DMS153 treated with DMSO at 0.1 percent for 48 hours (cell line): ENCODE measurements around the gene HIVEP1.

ENCODE experiments used
- DNase-seq: peaks from one replicate; lab custom pipeline; 2025; ENCODE audit not compliant: unreplicated experiment; lab: John Stamatoyannopoulos, UW

The HIVEP1 gene

DNA sequence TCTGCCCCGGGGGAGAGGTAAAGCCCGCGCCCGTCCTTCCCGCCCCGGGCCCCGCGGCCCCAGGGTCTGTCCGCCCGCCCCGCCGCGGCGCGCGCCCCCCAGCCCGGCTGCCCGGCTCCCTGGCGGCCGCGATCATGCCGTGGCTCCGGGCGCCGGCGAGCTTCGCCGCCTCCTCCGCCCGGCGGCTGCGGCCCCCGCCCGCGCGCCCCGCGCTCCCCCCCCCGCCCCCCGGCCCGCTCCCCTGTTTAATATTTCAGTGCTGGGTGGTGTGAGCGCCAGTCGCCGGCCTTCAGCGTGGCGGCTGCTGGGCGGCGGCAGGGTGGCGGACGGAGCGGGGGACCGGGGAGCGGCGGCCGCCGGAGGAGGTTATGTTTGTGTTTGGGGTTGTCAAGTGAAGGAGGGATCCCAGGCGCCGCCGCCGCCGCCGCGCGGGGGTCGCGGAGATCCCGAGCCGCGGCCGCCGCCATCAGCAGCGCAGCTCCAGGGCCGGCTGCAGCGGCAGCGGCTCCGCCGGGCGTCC, at the start of gene HIVEP1:
Gene HIVEP1 (plus strand): TSS at position 275 of the 520 bp plus-strand sequence. CDS start 3,317 bp downstream, outside the sequence.
- DNase-seq: no peak

DNA sequence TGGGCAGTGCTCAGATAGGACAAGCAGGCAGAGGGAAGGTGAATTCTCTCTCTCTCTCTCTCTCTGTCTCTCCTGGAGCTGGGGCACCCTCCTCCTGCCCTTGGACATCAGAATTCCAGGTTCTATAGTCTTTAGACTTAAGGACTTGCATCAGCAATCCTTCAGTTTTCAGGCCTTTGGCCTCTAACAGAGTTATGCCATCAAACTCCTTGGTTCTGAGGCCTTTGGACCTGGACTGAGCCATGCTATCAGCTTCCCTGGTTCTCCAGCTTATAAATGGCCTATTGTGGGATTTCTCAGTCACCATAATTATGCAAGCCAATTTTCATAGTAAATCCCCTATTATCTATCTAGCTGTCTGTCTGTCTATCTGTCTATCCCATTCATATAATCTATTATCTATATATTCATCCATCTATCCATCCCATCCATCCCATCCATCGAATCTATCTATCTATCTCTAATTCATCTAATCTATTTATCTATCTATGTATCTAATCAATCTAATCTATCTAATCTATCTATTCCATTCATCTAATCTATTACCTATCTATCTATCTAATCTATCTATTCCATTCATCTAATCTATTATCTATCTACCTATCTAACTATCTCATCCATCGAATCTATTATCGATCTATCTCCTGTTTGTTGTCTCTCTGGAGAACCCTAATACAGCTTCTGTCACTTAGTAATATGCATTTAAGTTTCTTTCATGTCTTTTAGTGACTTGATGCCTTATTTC, 48.2 kb upstream of the HIVEP1 start:
- no peak for DNase-seq

DNA sequence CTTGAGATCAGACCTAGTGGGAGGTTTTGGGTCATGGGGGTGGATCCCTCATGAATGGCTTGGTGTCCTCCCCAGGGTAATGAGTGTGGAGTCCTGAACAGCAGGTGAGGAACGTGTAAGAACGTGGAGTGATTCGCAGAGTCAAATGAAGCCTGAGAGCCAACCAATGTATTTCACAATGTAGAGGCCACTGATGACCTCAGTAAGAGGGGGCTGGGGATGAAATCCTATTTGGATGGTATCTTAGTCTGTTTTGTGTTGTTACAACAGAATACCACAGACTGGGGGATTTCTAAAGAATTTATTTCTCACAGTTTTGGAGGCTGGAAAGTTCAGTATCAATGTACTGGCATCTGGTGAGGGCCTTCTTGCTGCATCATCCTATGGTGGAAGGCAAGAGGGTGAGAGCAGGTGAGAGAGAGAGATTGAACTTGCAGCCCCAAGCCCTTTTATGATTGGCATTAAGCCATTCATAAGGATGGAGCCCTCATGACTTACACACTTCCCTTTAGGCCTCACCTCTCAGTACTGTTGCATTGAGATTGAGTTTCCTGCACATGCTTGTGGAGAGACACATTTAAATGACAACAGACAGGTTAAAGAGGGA, 47.3 kb upstream of the HIVEP1 start:
- DNase-seq: no peak

DNA sequence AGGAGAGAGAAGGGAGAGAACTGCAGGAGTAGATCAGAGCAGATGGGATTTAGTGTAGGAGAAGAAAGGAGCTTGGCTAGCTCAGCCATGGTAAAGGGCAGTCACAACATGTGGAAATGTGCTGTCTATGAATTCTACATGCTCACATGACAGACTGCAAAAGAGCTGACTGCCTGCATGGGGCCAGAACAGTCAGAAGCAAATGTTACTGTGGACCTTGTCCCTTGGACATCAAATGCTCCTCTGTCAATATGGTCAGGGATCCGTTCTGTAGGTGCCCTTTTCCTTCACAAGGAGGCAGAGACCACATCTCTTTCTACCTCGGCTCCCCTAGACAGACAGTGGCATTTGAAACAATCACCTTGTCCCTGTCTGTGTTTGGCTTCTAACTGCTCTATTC, 46.6 kb upstream of the HIVEP1 start:
- no peak for DNase-seq

DNA sequence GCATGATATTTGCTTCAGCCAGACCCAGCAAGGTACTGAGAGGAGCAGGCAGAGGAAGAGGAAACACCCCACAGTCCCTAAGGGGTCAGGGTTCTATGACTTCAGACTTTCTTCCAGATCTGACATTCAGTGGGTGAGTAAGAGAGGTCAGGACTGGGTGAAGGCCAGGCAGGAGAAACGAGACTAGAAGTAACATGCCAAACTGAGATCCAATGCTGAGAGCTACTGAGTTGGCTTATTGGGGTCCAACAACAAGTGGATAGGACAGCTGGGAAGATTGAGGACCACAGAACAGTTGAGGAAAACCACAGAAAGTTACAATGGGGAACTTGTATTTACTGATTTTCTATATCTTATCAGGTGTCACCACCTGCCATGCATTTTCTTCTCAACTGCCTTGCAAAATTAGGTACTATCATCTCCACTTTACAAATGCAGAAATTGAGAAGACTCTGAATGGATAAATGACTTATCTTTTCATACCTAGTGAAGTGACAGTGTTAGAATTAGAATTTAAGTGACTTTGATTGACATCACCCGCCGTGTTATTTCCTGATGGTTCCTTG, 43.8 kb upstream of the HIVEP1 start:
- DNase-seq: no peak

- no peak for DNase-seq
These were observed 43.0 kb upstream of the HIVEP1 start for GRCh38 chr6:11969092-11969491.

DNA sequence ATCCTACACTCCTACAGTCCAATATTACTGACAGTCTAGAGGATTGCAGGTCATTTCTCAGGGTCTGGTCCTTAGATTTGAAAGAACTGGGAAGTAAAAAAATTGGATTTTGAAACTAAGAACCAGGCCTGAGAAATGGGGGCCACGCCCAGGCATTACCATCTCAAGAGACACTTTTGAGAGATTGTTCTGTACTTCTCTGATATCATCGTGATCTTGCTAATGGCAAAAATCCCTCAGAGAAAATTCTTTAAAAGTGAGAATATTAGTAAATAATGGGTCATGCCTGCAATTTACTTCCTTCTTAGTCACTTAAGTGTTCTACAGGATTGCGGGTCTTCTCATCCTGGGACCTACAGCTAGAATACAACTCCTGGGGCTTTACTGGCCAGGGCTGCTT, 42.0 kb upstream of the HIVEP1 start:
- DNase-seq: no peak

GRCh38 chr6:11971154-11971553, 41.0 kb upstream of the HIVEP1 start:
- no peak for DNase-seq

GRCh38 chr6:11972270-11972669, 39.8 kb upstream of the HIVEP1 start:
- no peak for DNase-seq

DNA sequence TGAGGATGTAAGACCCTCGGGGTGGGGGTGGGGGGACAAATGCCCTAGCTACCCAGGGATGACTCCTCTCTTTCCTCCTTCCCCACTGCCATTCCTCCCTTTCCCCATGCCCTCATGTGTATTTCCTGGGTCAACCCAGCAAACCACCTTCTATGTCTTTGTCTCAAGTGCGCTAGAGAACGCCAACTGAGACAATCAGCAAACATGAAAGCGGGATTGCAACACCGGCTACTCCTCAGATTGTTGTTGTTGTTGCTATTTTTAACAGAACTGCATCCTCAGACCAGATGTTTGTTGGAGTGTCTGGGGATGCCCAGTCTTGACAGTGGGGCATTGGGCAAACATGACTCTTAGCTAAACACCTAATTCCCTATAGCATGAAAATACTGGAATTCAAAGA, 39.3 kb upstream of the HIVEP1 start:
- DNase-seq: no peak

DNA sequence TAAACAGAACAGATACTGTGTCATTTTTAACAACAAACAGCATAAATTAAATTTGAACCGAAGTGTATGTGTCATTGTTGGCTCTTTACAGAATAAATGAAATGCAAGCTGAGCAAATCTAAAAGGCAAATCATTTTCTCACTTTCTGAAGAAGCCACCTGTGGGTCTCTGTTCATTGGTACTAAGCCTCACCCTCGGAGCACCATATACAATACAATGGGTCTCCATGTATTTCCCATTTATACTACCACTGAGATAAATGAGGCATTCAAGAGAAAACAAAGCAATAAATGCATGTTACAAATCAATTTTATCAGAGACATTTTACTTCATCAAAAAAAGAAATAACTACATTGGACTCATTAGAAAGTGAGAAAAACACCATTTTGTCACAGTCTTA, 38.9 kb upstream of the HIVEP1 start:
- DNase-seq: no peak

- DNase-seq: no peak
These were observed 38.0 kb upstream of the HIVEP1 start for GRCh38 chr6:11974089-11974488.

DNA sequence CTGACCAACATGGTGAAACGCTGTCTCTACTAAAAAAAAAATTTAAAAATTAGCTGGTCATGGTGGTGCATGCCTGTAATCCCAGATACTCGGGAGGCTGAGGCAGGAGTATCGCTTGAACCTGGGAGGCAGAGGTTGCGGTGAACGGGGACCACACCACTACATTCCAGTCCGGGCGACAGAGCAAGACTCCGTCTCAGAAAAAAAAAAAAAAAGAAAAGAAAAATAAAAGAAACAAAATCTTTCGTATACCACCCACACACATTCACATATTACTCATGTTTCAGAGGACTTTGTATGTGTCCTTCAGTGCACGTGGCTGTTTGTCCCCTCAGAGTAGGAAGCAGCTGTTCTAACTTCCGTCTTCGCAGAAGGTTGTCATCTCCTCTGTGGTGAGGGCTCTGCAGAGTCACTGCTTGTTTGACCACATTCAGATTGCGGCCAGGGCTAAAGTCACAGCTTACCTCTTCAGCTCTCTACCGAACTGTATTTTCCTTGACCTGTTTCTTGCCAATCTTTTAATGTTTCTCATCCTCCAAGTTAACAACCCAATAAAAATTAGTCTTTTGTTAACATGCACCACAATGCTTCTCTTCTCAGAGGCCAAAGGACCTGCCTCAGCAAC, 36.6 kb upstream of the HIVEP1 start:
- DNase-seq: no peak

DNA sequence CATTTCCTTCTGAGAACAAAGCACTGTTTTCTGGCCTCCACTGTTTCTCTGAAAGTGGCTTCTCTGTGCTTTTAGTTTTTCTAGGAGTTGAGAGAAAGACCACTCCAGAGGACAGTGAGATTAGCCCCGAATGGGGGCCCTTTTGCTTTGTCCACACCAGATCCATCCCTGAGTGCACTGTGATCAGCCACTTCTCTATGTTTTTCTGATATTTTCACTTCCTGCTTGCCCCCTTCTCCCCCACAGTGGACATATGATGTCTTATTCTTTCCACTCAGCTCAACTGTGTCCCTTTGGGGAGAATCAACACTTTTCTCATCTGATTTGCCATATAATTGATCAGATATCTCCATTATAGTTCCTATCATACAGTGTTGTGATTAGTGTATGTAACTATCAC, 35.6 kb upstream of the HIVEP1 start:
- DNase-seq: no peak

DNA sequence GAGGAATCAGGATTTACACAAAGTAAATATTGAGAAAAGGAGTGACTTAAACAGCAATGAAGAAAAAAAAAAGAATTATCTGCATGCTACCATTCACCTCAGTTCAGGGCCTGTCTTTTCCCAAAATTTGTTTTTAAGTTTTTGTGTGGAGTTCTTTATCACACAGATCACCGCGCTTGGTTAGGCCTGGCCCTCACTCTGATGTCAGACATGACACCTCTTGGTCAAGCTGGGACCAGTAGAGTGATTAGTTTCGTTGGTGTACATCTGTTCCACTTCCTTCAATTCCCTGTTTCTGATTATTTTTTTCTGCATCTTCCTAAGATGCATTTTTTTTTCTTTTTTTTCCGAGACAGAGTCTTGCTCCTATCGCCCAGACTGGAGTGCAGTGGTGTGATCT, 34.9 kb upstream of the HIVEP1 start:
- no peak for DNase-seq

DNA sequence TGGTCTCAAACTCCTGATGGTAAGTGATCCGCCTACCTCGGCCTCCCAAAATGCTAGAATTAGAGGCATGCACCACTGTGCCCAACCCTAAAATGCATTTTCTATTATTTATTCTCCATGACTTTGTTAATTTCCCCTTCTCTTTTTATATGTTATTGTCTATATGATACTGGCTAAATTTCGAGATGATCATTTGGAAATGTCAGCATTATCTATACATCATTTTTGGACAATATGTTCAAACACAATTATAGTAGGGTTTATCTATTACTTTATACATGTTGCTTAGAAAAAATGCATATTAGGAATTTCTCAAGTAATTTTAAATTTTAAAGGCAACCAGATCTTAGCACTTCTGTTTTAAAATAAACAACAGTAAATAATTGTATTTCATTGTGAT, 34.4 kb upstream of the HIVEP1 start:
- DNase-seq: no peak

DNA sequence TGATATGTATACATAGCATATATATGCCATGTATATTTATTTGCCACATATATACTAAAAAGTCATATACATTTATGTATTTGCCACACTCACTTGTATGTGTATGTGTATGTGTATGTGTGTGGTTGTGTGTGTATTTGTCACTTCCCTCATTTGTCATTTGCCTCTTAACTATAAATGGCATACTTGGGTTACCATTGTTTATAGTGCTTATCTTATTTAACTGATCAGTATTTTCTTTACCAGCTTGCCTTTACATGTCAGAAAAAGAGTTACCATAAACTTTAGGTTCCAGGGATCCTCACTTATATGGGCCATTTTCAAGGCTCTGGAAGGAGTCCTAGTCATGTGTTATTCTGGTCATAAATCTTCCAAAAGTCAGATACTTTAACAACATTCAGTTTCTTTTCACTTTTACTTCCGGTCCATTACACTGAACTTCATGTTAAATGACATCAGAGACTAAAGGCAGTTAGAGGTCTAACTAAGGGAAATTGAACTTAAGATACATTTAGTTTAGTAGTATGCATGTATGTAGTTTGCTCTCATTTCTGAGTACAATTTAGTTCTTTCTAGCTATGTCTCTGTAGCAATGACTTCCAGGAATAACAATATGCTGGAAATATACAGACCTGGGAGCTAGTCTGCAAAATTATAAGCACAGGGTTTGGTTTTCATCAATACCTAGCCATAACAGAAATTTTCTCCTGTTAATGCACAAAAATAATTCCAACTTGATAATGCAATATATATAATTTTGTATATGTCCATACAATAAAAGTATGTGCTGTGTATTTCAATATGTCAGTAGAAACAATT, 33.7 kb upstream of the HIVEP1 start:
- no peak for DNase-seq

DNA sequence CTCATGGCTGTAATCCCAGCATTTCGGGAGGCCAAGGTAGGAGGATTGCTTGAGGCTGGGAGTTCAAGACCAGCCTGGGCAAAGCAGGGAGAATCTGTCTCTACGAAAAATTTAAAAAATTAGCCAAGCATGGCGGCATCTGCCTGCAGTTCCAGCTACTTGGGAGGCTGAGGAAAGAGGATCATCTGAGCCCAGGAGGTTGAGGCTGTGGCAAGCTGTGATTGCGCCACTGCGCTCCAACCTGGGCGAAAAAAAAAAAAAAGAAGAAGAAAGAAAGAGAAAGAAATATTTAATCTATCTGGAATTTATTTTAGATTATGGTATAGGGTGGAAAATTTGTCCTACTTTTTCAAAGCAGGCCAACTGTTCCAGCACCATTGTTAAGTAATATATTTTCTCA, 32.2 kb upstream of the HIVEP1 start:
- no peak for DNase-seq

DNA sequence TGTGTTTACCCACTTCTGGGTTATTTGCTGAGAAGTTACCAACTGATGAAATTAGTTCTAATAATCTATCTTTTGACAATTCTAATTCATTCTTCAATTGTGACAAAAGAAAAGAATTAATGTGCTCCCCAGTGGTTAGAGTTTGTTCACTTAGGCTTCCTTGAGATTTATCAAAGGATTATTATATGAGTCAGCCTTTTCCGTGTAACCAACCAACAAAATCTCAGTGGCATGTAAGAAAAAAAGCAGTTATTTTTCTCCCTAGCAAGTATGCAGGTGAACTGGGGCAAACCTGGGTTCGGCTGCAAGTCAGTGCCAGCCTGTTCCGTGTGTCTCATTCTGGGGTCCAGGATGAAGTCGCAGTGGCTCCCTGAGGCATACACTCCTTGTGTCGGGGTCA, 28.8 kb upstream of the HIVEP1 start:
- DNase-seq: no peak

GRCh38 chr6:11987386-11987785, 24.7 kb upstream of the HIVEP1 start:
- DNase-seq: no peak

- no peak for DNase-seq
These were observed 22.7 kb upstream of the HIVEP1 start for GRCh38 chr6:11989386-11989785.
